ENCODE data around the gene TBC1D24. TPM values are rescaled to one million over a fixed set of nuclear protein-coding genes. Genes with fewer than 3 reads are reported as not detected.

Gene TBC1D24
- 11.0 and 16.2 TPM in 2 replicates for total RNA-seq

GRCh38 chr16:2474877-2475412 lies at the start of gene TBC1D24:
TBC1D24 (plus strand) TSS chr16:2475127; CDS start chr16:2496149, 21,022 bp downstream.

GRCh38 chr16:2429034-2429770 lies 45.7 kb upstream of the TBC1D24 start, which contains the start of gene CCNF:
CCNF (plus strand) TSS chr16:2429447; CDS start chr16:2429482, 35 bp downstream.

GRCh38 chr16:2459647-2460390 lies 15.1 kb upstream of the TBC1D24 start, which contains the start of gene TEDC2:
TEDC2 (plus strand) TSS chr16:2460109; CDS start chr16:2460145, 36 bp downstream.

GRCh38 chr16:2471016-2471652 lies 3.8 kb upstream of the TBC1D24 start, which contains the start of gene NTN3:
NTN3 (plus strand) TSS chr16:2471297; CDS start chr16:2471702, 405 bp downstream.

GRCh38 chr16:2513405-2514332 lies 38.7 kb downstream of the TBC1D24 start, which contains the start of gene ATP6V0C:
ATP6V0C (plus strand) TSS chr16:2513952; CDS start chr16:2514104, 152 bp downstream.

GRCh38 chr16:2520097-2520783 lies 45.3 kb downstream of the TBC1D24 start, which contains the start of gene AMDHD2:
AMDHD2 (plus strand) TSS chr16:2520371; CDS start chr16:2520459, 88 bp downstream.

GRCh38 chr16:2531371-2531695 lies 56.4 kb downstream of the TBC1D24 start, which contains the start of gene CEMP1:
CEMP1 (minus strand) TSS chr16:2531408; CDS start chr16:2531073, 335 bp downstream.

GRCh38 chr16:2537451-2538379 lies 62.8 kb downstream of the TBC1D24 start, which contains the start of gene PDPK1:
PDPK1 (plus strand) TSS chr16:2538021; CDS start chr16:2538113, 92 bp downstream.

Small RNAs within 50 kb of the gene (small RNA-seq; reads per million reads assigned to genes)
- gene AC093525.1 (not detected), gene MIR3178 (not detected), gene MIR6768 (0.55 reads per million, percentile 33 among the genes with 10 or more reads in this experiment)

Other genes with a start within 250 kb of the TBC1D24 start
- under 0.01 and 1.2 TPM in 2 replicates for gene DNASE1L2, start 238.7 kb upstream of the TBC1D24 start, total RNA-seq
- 29.9 and 30.5 TPM in 2 replicates for gene ECI1, start 223.5 kb upstream of the TBC1D24 start, total RNA-seq
- 81.6 and 118 TPM in 2 replicates for gene RNPS1, start 207.0 kb upstream of the TBC1D24 start, total RNA-seq
- gene ABCA3, start 134.4 kb upstream of the TBC1D24 start, total RNA-seq = 0.39 and 0.73 TPM in 2 replicates
- 27.2 and 40.3 TPM in 2 replicates for gene CCNF, start 45.7 kb upstream of the TBC1D24 start, total RNA-seq
- gene TEDC2, start 15.0 kb upstream of the TBC1D24 start, total RNA-seq = 6.2 and 12.1 TPM in 2 replicates
- gene NTN3, start 3.8 kb upstream of the TBC1D24 start, total RNA-seq = under 0.01 and 0.20 TPM in 2 replicates
- 19.1 and 19.2 TPM in 2 replicates for gene ATP6V0C, start 38.8 kb downstream of the TBC1D24 start, total RNA-seq
- 60.3 and 62.6 TPM in 2 replicates for gene AMDHD2, start 45.2 kb downstream of the TBC1D24 start, total RNA-seq
- 0.20 TPM in 1 of 2 replicates, not detected in the other for gene CEMP1, start 56.3 kb downstream of the TBC1D24 start, total RNA-seq
- gene PDPK1, start 62.9 kb downstream of the TBC1D24 start, total RNA-seq = 23.1 and 24.0 TPM in 2 replicates
- gene KCTD5, start 207.4 kb downstream of the TBC1D24 start, total RNA-seq = 15.8 and 21.7 TPM in 2 replicates
- gene PRSS27, start 245.1 kb downstream of the TBC1D24 start, total RNA-seq = 0.37 and 0.78 TPM in 2 replicates